Measurements from ENCODE around the gene GAS7. TPM values are rescaled to one million over a fixed set of nuclear protein-coding genes. Genes with fewer than 3 reads are reported as not detected.

GAS7 gene
- total and polyA plus RNA-seq, 10 of the 15 experiments (the other 5 are each of a cell fraction or from before 2014, with no cell fraction given): 2.3 to 53.4 (median 24.0) TPM

- Histone ChIP-seq H3K9me3 (replicated peaks; ENCODE audit: control insufficient read depth, insufficient read depth, low read length) (no peaks in the 10 kb centered on the region), H3K36me3 (ENCODE audit: control insufficient read depth in 2 of 2, insufficient read depth in 2 of 2, low read length in 1 of 2) (no peaks in the 10 kb centered on the region), H3K27me3 (replicated peaks in 1 of 2; ENCODE audit: control insufficient read depth in 2 of 2, insufficient read depth in 2 of 2, low read length in 1 of 2) (no peaks in the 10 kb centered on the region; a peak in 1 of 4 replicates), H3K4me1 (ENCODE audit: control insufficient read depth, insufficient read depth, low read length) (no peaks in the 10 kb centered on the region), H3K79me2 (ENCODE audit: control insufficient read depth, insufficient read depth, low read length) (no peaks in the 10 kb centered on the region), H2AFZ (ENCODE audit: control insufficient read depth, low read depth, low read length) (no peak overlapping the region), H3K4me3 (no peak overlapping the region), H3K4me2 (ENCODE audit: control insufficient read depth, insufficient read depth) (no peak overlapping the region), H4K20me1 (ENCODE audit: control insufficient read depth, insufficient read depth) (no peaks in the 10 kb centered on the region), H3K27ac (ENCODE audit: control insufficient read depth, insufficient read depth) (no peak overlapping the region), H3K9ac (ENCODE audit: control insufficient read depth, insufficient read depth, low read length) (no peak overlapping the region)
- ChIA-PET SMC1A (ENCODE audit: uncharacterized antibody, unreplicated experiment) (no interaction called here), POLR2A (no interaction called here), CTCF (interaction anchor here (1.8 kb wide), 1 partner anchor 296 kb away, joined by 5 read pairs; no protein-coding TSS in a partner anchor), RAD21 (ENCODE audit: unreplicated experiment) (no interaction called here)
- DNase-seq (ENCODE audit: low read depth, low spot score) (no peak), FAIRE-seq (no peak), ATAC-seq (no peak)
- in situ Hi-C loops (cut with MboI): no loop called here
- 72% methylated on average over 8 of the region's 8 CpGs for WGBS (ENCODE audit: insufficient coverage, insufficient replicate concordance, low lambda C conversion rate, missing lambda C conversion rate)
- BruUV-seq (replicated peaks): no TSS peak
- intact Hi-C loops (cut with micrococcal nuclease; ENCODE audit: unreplicated experiment): loop anchor here (10.0 kb wide), 1 partner anchor 365 kb away; no protein-coding TSS in a partner anchor
- TF ChIP-seq FOXM1 (IDR thresholded peaks at IDR 0.05; ENCODE audit: low read depth, low read length): no peak
- TF ChIP-seq ZBTB33 (IDR thresholded peaks at IDR 0.05): no peak
- no peak for TF ChIP-seq PAX5 (IDR thresholded peaks at IDR 0.05; ENCODE audit: borderline replicate concordance, low read depth, low read length)
- TF ChIP-seq RAD51 (IDR thresholded peaks at IDR 0.05): no peak
- no peak for TF ChIP-seq SMAD1 (IDR thresholded peaks at IDR 0.05; ENCODE audit: low read depth, partially characterized antibody)
- no peak for TF ChIP-seq YY1 (IDR thresholded peaks at IDR 0.05; ENCODE audit: low read depth, low read length)
- no peak for TF ChIP-seq NR2F1 (conservative IDR thresholded peaks at IDR 0.05)
- TF ChIP-seq TAF1 (IDR thresholded peaks at IDR 0.05; ENCODE audit: borderline replicate concordance, low read depth, low read length): no peak
- TF ChIP-seq KLF5 (IDR thresholded peaks at IDR 0.05; ENCODE audit: partially characterized antibody): no peak
- TF ChIP-seq ASH2L (IDR thresholded peaks at IDR 0.05; ENCODE audit: borderline replicate concordance, low read depth): no peak
- no peak for TF ChIP-seq SREBF1 (IDR thresholded peaks at IDR 0.05; ENCODE audit: low read length)
- no peak for TF ChIP-seq ATF2 (IDR thresholded peaks at IDR 0.05; ENCODE audit: low read length)
- no peak for TF ChIP-seq EED (IDR thresholded peaks at IDR 0.05; ENCODE audit: low read depth)
- TF ChIP-seq ATF3 (IDR thresholded peaks at IDR 0.05; ENCODE audit: borderline replicate concordance, extremely low read depth, low read depth, low read length): no peak
- TF ChIP-seq SIX5 (IDR thresholded peaks at IDR 0.05; ENCODE audit: low read depth, low read length, severe bottlenecking): no peak
- TF ChIP-seq SPI1 (IDR thresholded peaks at IDR 0.05; ENCODE audit: borderline replicate concordance, insufficient read depth, low read depth, low read length): no peak
- TF ChIP-seq RELB (IDR thresholded peaks at IDR 0.05; ENCODE audit: low read depth): no peak
- TF ChIP-seq ELK1 (IDR thresholded peaks at IDR 0.05; ENCODE audit: low read depth, low read length): no peak
These were observed 268.5 kb downstream of the GAS7 start for GRCh38 chr17:9929871-9930270.
